GM23338 (cell line): ENCODE measurements around the gene OR2W3. TPM values are rescaled to one million over a fixed set of nuclear protein-coding genes. Genes with fewer than 3 reads are reported as not detected.

Source experiments
- ATAC-seq: fragments of 200-7000 bp; cut with Tn5 transposase; 3 replicates; pipeline ENCODE4 v1.9.1; 2020
- DNase-seq: peaks from one replicate; pipeline ENCODE4 v3.0.0-alpha.2; 2015; ENCODE audit warnings: low spot score
- H2AFZ ChIP-seq: fragments of 200-600 bp; sonication (generic); 2 replicates; pipeline ENCODE4 v1.8.0; 2016; ENCODE audit warnings: antibody characterized with exemption, mild to moderate bottlenecking, moderate library complexity
- H3F3A ChIP-seq: fragments of 200-600 bp; sonication (generic); replicated peaks from 2 replicates; pipeline ENCODE4 v1.8.0; 2017; ENCODE audit warnings: antibody characterized with exemption, mixed run types, low read depth
- H3K27ac ChIP-seq: fragments of 200-600 bp; sonication (generic); 2 replicates; pipeline ENCODE4 v1.6.1; 2016; ENCODE audit warnings: low read depth
- H3K27me3 ChIP-seq: fragments of 200-600 bp; sonication (generic); 2 replicates; pipeline ENCODE4 v1.8.0; 2016; ENCODE audit warnings: mild to moderate bottlenecking, mixed run types, moderate library complexity; ENCODE audit not compliant: insufficient read depth
- H3K36me3 ChIP-seq: fragments of 200-600 bp; sonication (generic); 2 replicates; pipeline ENCODE4 v1.8.0; 2016; ENCODE audit warnings: mild to moderate bottlenecking; ENCODE audit not compliant: insufficient read depth
- H3K4me1 ChIP-seq: fragments of 200-600 bp; sonication (generic); 2 replicates; pipeline ENCODE4 v1.8.0; 2016; ENCODE audit warnings: mild to moderate bottlenecking, moderate library complexity; ENCODE audit not compliant: insufficient read depth
- H3K4me2 ChIP-seq: fragments of 200-600 bp; sonication (generic); 2 replicates; pipeline ENCODE4 v1.7.1; 2017; ENCODE audit warnings: mixed run types
- H3K4me3 ChIP-seq: fragments of 200-600 bp; sonication (generic); 2 replicates; pipeline ENCODE4 v1.6.1; 2016; ENCODE audit warnings: mixed run types
- H3K79me2 ChIP-seq: fragments of 200-600 bp; sonication (generic); replicated peaks from 2 replicates; pipeline ENCODE4 v1.8.0; 2017; ENCODE audit warnings: mild to moderate bottlenecking; ENCODE audit not compliant: insufficient read depth
- H3K9me2 ChIP-seq: fragments of 200-600 bp; sonication (generic); 2 replicates; pipeline ENCODE4 v1.8.0; 2017; ENCODE audit not compliant: insufficient read depth
- H4K20me1 ChIP-seq: fragments of 200-600 bp; sonication (generic); replicated peaks from 2 replicates; pipeline ENCODE4 v1.8.0; 2017; ENCODE audit warnings: mild to moderate bottlenecking; ENCODE audit not compliant: insufficient read depth
- H3K27ac Mint-ChIP-seq: 2 replicates; pipeline ENCODE4 v1.8.0; 2020; ENCODE audit warnings: inconsistent platforms, mild to moderate bottlenecking, moderate library complexity, mixed read lengths
- H3K27me3 Mint-ChIP-seq: 3 replicates; pipeline ENCODE4 v1.8.0; 2022; ENCODE audit warnings: low read depth, mild to moderate bottlenecking, moderate library complexity, mixed read lengths, inconsistent platforms; ENCODE audit not compliant: insufficient read depth, poor library complexity
- H3K36me3 Mint-ChIP-seq: 3 replicates; pipeline ENCODE4 v1.8.0; 2021; ENCODE audit warnings: low read depth, mild to moderate bottlenecking, inconsistent platforms, moderate library complexity, mixed read lengths
- H3K4me1 Mint-ChIP-seq: 3 replicates; pipeline ENCODE4 v1.8.0; 2020; ENCODE audit warnings: mild to moderate bottlenecking, inconsistent platforms, mixed read lengths
- H3K4me3 Mint-ChIP-seq: 3 replicates; pipeline ENCODE4 v1.8.0; 2021; ENCODE audit warnings: moderate library complexity, mild to moderate bottlenecking, inconsistent platforms, mixed read lengths
- H3K9me3 Mint-ChIP-seq: 3 replicates; pipeline ENCODE4 v1.8.0; 2020; ENCODE audit warnings: moderate library complexity, mild to moderate bottlenecking, inconsistent platforms, mixed read lengths
- CREB1 ChIP-seq: fragments of 250-450 bp; sonication (Bioruptor Pico); IDR thresholded peaks from 2 replicates; pipeline ENCODE4 v1.5.0; 2020; ENCODE audit warnings: low read depth, mild to moderate bottlenecking, moderate library complexity
- EZH2 ChIP-seq: fragments of 200-600 bp; sonication (generic); IDR thresholded peaks from one replicate; pipeline ENCODE4 v1.8.0; 2017; ENCODE audit warnings: antibody characterized with exemption, mild to moderate bottlenecking, low read depth; ENCODE audit not compliant: unreplicated experiment
- EZH2phosphoT487 ChIP-seq: fragments of 200-600 bp; sonication (generic); IDR thresholded peaks from one replicate; pipeline ENCODE4 v1.8.1; 2018; ENCODE audit warnings: antibody characterized with exemption; ENCODE audit not compliant: unreplicated experiment
- JUNB ChIP-seq: IDR thresholded peaks from one replicate; pipeline ENCODE4 v1.6.1; 2016; ENCODE audit warnings: antibody characterized with exemption; ENCODE audit not compliant: unreplicated experiment
- NANOG ChIP-seq: IDR thresholded peaks from 2 replicates; pipeline ENCODE4 v1.6.1; 2016; ENCODE audit warnings: antibody characterized with exemption, borderline replicate concordance
- POLR2AphosphoS5 ChIP-seq: IDR thresholded peaks from 2 replicates; pipeline ENCODE4 v1.6.1; 2016; ENCODE audit warnings: antibody characterized with exemption, low read depth
- STAT1 ChIP-seq: IDR thresholded peaks from one replicate; pipeline ENCODE4 v1.6.1; 2016; ENCODE audit warnings: antibody characterized with exemption; ENCODE audit not compliant: unreplicated experiment
- ZNF114 ChIP-seq: fragments of 250-450 bp; sonication (Bioruptor Pico); IDR thresholded peaks from 2 replicates; pipeline ENCODE4 v1.5.0; 2020; ENCODE audit warnings: mild to moderate bottlenecking, moderate library complexity
- ZNF331 ChIP-seq: fragments of 250-450 bp; sonication (Bioruptor Pico); IDR thresholded peaks from 2 replicates; pipeline ENCODE4 v1.5.0; 2020; ENCODE audit warnings: low read depth, mild to moderate bottlenecking, moderate library complexity
- polyA plus RNA-seq: library from polyadenylated mRNA; unstranded; fragments of >200 nt; fragmentation: Nextera tagmentation; extraction: Ambion mirVana; gene quantifications from 2 replicates; pipeline ENCODE4 v1.2.1, GENCODE V29; 2016
- total RNA-seq: library from RNA; depleted of rRNA; stranded (reverse); fragments of >200 nt; shearing (Covaris generic); gene quantifications from 2 replicates; pipeline ENCODE4 v1.2.3, GENCODE V29; 2014
- TF ChIP-seq, protein P1 (sequence below): IDR thresholded peaks from one replicate; pipeline ENCODE4 v1.6.1; 2018; ENCODE audit warnings: antibody characterized with exemption; ENCODE audit not compliant: unreplicated experiment
- TF ChIP-seq, protein P2 (sequence below), 2 experiments: fragments of 200-600 bp in 1 of 2; sonication (generic) in 1 of 2; conservative IDR thresholded peaks; 2 replicates each; pipeline versions ENCODE4 v1.5.1 to v1.6.1; 2016 to 2017; ENCODE audit warnings: antibody characterized with exemption in 2 of 2, low read depth in 2 of 2, mild to moderate bottlenecking in 2 of 2, moderate library complexity in 1 of 2

The OR2W3 gene
- total and polyA plus RNA-seq, 2 experiments from 2014 or later, result 0.45 TPM; not detected in 1

DNA sequence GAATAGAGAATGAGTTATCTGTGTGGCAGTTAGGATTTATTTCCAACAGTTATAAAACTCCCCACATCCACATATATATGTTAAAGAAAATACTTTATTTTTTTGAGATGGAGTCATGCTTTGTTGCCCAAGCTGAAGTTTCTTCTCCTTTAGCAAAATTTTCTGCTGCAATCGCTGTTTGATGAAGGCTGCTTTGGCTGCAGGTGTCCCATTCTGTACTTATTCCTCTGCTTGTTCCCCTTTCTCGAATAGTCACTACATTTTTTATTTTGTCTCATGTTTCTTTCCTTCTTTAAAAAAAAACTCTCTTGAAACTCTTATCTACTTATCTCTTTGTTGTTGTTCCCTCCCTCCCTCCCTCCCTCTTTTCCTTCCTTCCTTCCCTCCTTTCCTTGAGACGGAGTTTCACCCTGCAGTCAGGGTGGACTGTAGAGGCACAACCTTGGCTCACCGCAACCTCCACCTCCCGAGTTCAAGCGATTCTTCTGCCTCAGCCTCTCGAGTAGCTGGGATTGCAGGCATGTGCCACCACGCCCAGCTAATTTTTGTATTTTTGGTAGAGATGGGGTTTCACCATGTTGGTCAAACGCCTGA is 10.6 kb downstream of the OR2W3 start (continued):
- TF ChIP-seq, protein P1, sequence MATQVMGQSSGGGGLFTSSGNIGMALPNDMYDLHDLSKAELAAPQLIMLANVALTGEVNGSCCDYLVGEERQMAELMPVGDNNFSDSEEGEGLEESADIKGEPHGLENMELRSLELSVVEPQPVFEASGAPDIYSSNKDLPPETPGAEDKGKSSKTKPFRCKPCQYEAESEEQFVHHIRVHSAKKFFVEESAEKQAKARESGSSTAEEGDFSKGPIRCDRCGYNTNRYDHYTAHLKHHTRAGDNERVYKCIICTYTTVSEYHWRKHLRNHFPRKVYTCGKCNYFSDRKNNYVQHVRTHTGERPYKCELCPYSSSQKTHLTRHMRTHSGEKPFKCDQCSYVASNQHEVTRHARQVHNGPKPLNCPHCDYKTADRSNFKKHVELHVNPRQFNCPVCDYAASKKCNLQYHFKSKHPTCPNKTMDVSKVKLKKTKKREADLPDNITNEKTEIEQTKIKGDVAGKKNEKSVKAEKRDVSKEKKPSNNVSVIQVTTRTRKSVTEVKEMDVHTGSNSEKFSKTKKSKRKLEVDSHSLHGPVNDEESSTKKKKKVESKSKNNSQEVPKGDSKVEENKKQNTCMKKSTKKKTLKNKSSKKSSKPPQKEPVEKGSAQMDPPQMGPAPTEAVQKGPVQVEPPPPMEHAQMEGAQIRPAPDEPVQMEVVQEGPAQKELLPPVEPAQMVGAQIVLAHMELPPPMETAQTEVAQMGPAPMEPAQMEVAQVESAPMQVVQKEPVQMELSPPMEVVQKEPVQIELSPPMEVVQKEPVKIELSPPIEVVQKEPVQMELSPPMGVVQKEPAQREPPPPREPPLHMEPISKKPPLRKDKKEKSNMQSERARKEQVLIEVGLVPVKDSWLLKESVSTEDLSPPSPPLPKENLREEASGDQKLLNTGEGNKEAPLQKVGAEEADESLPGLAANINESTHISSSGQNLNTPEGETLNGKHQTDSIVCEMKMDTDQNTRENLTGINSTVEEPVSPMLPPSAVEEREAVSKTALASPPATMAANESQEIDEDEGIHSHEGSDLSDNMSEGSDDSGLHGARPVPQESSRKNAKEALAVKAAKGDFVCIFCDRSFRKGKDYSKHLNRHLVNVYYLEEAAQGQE, result no peak

DNA sequence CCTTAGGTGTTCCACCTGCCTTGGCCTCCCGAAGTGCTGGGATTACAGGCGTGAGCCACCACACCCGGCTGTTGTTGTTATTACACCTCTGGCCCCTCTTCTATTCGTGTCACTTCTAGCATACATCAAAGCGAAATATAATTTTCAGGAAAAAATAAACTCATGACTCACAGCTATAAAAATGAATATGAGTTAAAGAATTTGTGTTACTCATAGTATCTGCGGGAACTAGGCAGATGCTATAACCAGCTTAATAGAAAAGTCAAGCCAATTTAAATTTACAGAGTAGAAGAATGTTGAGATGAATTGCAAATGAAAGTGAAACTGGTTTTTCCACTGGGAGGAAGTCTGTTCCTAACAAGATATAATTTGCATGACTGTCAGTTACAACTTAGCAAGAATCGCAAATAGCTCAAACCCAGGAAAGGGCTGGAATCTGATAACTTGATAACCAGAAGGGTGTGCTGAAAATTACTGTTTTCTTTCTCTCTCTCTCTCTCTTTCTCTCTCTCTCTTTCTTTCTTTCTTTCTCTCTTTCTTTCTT is 11.2 kb downstream of the OR2W3 start:
- Histone ChIP-seq H2AFZ (no peak overlapping the region), H3K9me2 (no peaks in the 10 kb centered on the region), H3F3A (0 out of 2 replicates have a peak, but pooled peaks cover 3% of the 10 kb centered on the region), H3K4me1 (peaks cover 20% of the 10 kb centered on the region), H3K27ac (peak overlapping the region; percentile 68), H3K27me3 (no peaks in the 10 kb centered on the region), H4K20me1 (no peaks in the 10 kb centered on the region), H3K36me3 (no peaks in the 10 kb centered on the region), H3K79me2 (no peaks in the 10 kb centered on the region), H3K4me2 (no peak overlapping the region), H3K4me3 (no peak overlapping the region)
- peaks cover 3% of the 10 kb centered on the region for H3K27me3 Mint-ChIP-seq
- H3K4me1 Mint-ChIP-seq, result peaks cover 14% of the 10 kb centered on the region
- peaks cover 51% of the 10 kb centered on the region for H3K36me3 Mint-ChIP-seq
- TF ChIP-seq EZH2phosphoT487, result no peak
- ATAC-seq (no peak; the same call in 2 of the 3 replicates), DNase-seq (peak; percentile 84)
- no peak overlapping the region for H3K27ac Mint-ChIP-seq
- H3K4me3 Mint-ChIP-seq, result no peak overlapping the region
- peaks cover 90% of the 10 kb centered on the region for H3K9me3 Mint-ChIP-seq

DNA sequence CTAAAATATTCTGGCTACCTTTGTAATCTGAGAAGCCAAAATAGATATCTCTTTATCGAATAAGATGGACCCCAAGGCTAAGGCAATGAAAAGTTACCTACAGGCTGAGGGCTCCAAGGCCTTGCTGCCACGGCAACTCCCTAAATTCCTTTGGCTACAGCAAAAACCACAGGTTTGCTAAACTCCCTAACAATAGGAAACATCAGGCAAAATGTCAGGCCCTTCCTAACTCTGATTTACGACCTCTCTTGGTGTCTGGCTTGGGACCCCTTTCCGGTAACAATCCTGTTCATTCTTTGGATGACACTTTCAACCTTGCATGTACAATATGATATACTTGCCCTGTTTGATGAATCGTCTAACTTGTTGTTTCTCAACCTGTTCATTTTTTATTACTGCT is 13.4 kb downstream of the OR2W3 start:
- peaks cover 90% of the 10 kb centered on the region for H3K9me3 Mint-ChIP-seq
- no peak for TF ChIP-seq ZNF114 (CRISPR knock-in tag)
- no peak for TF ChIP-seq EZH2phosphoT487
- TF ChIP-seq EZH2, result no peak
- no peak for TF ChIP-seq ZNF331 (CRISPR knock-in tag)
- TF ChIP-seq JUNB, result no peak
- no peak for TF ChIP-seq STAT1
- TF ChIP-seq, protein P2, sequence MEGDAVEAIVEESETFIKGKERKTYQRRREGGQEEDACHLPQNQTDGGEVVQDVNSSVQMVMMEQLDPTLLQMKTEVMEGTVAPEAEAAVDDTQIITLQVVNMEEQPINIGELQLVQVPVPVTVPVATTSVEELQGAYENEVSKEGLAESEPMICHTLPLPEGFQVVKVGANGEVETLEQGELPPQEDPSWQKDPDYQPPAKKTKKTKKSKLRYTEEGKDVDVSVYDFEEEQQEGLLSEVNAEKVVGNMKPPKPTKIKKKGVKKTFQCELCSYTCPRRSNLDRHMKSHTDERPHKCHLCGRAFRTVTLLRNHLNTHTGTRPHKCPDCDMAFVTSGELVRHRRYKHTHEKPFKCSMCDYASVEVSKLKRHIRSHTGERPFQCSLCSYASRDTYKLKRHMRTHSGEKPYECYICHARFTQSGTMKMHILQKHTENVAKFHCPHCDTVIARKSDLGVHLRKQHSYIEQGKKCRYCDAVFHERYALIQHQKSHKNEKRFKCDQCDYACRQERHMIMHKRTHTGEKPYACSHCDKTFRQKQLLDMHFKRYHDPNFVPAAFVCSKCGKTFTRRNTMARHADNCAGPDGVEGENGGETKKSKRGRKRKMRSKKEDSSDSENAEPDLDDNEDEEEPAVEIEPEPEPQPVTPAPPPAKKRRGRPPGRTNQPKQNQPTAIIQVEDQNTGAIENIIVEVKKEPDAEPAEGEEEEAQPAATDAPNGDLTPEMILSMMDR (conservative IDR thresholded peaks at IDR 0.05; ENCODE audit: low read depth in 2 of 2), result no peak
- no peak for TF ChIP-seq NANOG
- no peak for TF ChIP-seq CREB1 (CRISPR knock-in tag)
- TF ChIP-seq, protein P1, result no peak
- no peak for TF ChIP-seq POLR2AphosphoS5

More for the DNA sequence above, 13.4 kb downstream of the OR2W3 start:
- no peak overlapping the region for H3K27ac Mint-ChIP-seq
- Histone ChIP-seq H3K4me1 (peaks cover 20% of the 10 kb centered on the region), H4K20me1 (no peaks in the 10 kb centered on the region), H3F3A (0 out of 2 replicates have a peak, but pooled peaks cover 3% of the 10 kb centered on the region), H2AFZ (no peak overlapping the region; the same call in 1 of the 2 replicates), H3K4me2 (peak overlapping the region; percentile 50; the same call in 1 of the 2 replicates), H3K36me3 (no peaks in the 10 kb centered on the region), H3K27me3 (no peaks in the 10 kb centered on the region), H3K4me3 (no peak overlapping the region), H3K79me2 (no peaks in the 10 kb centered on the region), H3K27ac (peak overlapping the region; percentile 98; the same call in 1 of the 2 replicates), H3K9me2 (no peaks in the 10 kb centered on the region)
- no peak for ATAC-seq
- no peak overlapping the region for H3K4me3 Mint-ChIP-seq
- H3K4me1 Mint-ChIP-seq, result peaks cover 14% of the 10 kb centered on the region
- H3K27me3 Mint-ChIP-seq, result peaks cover 3% of the 10 kb centered on the region
- DNase-seq, result peak; percentile 48
- peaks cover 40% of the 10 kb centered on the region for H3K36me3 Mint-ChIP-seq
